Activated effector memory CD4-positive, alpha-beta T cell treated with Interleukin-2 at 50 U/mL for 16 hours (primary cell): ENCODE measurements around the gene TTC31.
"Not testable (repeated sequence)": the region's sequence is repeated elsewhere in the genome, so short reads cannot be mapped to it uniquely, and the experiment has no call there.

Experiments used
- DNase-seq: peaks from one replicate; pipeline ENCODE4 v3.0.0-alpha.2; 2020

TTC31 gene

GRCh38 chr2:74457549-74458131 is 25.2 kb upstream of the TTC31 start:
- DNase-seq = peak; percentile 76

DNA sequence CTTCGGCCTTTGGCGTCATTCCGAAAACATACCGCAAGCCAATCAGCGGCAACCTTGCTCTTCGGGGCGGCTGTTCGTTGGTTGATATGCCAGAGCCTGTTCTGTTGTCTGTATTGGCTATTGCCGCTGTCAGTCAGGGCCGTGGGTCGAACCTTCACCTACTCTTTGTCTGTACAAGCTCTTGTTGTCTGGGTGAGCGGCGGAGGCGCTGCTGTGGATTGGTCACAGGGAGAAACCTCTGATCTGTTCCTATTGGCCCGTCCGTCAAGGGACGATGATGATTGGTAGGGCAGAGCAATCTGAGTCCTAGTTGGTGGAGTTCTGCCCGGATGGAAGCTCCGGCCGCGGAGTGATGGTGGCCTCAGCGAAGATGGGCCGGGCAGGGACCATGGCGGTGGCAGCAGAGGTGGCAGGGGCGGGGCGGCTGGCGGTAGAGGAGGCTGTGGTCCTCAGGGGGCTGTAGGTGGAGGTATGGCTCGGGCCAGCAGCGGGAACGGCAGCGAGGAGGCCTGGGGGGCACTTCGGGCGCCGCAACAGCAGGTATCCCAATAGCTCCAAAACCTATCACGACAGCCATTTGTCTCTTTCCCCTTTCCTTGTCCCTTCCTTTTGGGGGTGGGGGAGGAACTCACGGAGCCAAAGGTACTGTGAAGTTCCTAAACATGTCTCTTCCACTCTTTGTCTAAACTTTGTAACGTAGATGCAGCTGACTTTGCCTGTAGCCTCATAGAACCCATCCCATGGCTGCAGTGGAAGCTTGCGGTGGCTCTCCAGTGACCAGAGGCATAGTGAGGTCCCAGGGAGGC is 24.5 kb upstream of the TTC31 start, which contains the start of gene WBP1:
Gene WBP1 (plus strand): TSS at position 307 of the 806 bp plus-strand sequence. CDS start 165 bp downstream, at position 472.
- peak; percentile 99 for DNase-seq

DNA sequence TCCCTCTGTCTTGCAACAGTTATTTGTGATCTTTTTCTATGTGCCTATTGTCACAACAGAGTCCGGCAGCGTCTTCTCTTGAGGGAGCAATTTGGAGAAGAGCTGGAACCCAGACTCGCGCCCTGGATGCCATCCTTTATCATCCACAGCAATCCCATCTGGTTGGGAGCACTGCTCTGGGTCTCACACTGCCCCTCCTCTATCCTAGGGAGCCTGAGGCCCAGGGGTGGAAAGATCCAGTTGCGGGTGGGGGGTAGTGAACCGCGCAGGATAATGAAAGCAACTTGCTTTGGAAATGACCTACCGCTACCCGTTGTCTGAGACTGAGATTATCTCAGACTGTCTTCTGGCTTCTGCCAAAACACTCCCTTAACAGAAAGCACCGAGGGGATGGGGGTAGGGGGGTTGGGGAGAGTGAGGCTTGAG is 23.9 kb upstream of the TTC31 start:
- DNase-seq = no peak

DNA sequence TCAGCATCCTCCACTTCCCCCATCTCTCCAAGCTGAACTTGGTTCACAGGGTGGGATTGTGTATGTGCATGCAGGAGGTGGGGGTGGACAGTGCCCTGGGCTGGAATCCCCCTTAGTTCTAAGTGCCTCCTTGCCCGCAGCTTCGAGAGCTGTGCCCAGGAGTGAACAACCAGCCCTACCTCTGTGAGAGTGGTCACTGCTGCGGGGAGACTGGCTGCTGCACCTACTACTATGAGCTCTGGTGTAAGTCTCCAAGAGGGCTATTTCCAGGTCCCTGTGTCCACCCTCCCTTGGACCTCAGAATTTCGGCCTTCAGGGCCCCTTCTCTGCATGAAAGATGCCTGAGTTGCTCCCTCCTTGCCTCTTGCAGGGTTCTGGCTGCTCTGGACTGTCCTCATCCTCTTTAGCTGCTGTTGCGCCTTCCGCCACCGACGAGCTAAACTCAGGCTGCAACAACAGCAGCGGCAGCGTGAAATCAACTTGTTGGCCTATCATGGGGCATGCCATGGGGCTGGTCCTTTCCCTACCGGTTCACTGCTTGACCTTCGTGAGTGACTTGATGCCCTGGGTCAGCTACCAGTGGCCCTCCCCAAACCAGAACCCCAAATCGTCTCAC is 23.3 kb upstream of the TTC31 start:
- not testable (repeated sequence) for DNase-seq

- DNase-seq = not testable (repeated sequence)
Measured at GRCh38 chr2:74460187-74460586, 22.7 kb upstream of the TTC31 start.

- DNase-seq = no peak
Measured at GRCh38 chr2:74461187-74462053, 21.5 kb upstream of the TTC31 start.

GRCh38 chr2:74462054-74462785 is 20.7 kb upstream of the TTC31 start:
- DNase-seq = no peak

- DNase-seq = no peak
Measured at GRCh38 chr2:74462786-74463105, 20.1 kb upstream of the TTC31 start.

DNA sequence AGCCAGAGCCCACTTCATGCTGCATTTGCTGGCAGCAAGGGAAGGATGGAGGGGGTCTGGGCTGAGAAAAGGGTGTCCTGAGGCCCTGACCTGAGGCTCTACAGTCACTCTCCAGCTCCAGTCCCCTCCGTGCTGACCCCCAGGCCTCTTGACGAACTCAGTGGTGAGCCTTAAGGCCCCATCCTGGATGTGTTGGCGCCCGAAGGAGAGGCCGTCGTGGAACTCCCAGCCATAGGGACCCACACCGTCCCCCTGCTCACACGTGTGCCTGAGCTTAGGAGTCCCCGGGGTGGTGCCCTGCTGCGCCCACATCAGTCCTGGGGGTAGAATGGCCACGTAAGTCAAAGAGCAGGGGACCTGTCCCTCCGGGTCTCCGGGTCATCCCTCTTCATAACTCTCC is 18.5 kb upstream of the TTC31 start:
- DNase-seq = no peak

DNA sequence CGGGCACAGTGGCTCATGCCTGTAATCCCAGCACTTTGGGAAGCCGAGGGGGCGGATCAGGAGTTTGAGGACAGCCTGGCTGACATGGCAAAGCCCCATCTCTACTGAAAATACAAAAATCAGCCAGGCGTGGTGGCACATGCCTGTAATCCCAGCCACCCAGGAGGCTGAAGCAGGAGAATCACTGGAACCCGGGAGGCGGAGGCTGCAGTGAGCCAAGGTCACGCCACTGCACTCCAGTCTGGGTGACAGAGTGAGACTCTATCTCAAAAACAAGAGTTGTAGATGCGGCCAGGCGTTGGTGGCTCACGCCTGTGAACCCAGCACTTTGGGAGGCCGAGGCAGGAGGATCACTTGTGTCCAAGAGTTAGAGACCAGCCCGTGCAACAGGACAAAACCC is 12.1 kb upstream of the TTC31 start:
- not testable (repeated sequence) for DNase-seq

DNA sequence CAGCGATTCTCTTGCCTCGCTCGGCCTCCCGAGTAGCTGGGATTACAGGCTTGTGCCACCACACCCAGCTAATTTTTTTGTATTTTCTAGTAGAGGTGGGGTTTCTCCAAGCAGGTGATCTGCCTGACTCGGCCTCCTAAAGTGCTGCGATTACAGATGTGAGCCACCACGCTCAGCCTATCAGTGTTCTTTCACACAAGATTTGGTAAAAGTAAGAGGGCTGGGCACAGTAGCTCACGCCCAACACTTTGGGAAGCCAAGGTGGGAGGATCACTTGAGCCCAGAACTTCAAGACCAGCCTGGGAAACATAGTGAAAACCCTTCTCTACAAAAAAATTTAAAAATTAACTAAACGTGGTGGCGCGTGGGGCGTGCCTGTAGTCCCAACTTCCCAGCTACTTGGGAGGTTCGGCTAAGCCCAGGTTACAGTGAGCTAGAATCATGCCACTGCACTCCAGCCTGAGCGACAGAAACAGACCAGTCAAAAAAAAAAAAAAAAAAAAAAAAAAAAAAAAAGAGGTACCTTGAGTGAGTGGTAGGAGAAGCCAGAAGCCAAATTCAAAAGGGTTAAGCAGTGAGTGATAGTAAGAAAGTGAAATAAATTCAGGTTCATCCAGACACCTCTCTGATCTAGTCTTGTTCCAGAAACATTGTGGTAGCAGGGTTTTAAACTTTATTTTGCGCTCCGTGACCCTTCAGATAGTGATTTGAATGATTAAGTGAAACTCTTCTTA is 11.4 kb upstream of the TTC31 start:
- DNase-seq = no peak

- DNase-seq = peak; percentile 93
Measured at GRCh38 chr2:74472086-74472944, 10.6 kb upstream of the TTC31 start, which contains the start of gene MRPL53. TSS of gene MRPL53 (minus strand) at chr2:74472680. CDS start at chr2:74472660, 20 bp downstream.

DNA sequence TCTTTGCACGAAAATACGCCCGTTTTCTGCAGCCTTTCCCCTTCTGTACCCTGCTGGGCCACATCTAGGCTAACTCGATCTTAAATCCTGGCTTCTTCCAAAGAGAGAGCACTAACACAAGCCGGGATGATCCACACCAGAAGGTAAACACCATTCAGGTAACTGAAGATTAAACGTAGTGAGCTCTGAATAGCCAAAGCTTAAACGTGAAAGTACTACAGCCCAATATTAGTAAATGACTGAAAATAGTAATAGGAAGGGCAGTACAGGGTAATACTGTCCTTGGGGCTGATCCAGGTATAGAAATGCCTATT is 10.0 kb upstream of the TTC31 start:
- DNase-seq = no peak

DNA sequence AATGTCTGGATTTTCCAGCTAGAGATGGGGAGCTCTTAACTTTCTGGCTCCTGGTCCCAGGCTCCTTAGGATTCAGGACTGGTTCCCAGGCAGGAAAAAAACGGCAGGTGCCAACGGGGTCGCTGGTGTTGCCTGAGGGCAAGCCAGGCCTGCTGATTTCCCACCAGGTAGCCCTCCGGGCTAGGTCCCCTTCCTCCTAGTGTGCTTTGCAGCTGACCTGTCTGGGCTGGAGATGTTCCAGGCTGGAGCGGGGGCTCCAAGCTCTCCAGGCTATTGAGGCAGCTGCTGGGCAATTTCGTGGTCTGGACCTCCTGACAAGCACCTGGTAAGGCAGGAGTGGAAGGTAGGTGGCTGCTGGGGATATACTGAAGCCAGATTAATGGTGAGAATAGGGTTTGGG is 8.4 kb upstream of the TTC31 start:
- DNase-seq = no peak

GRCh38 chr2:74474899-74475298 is 8.0 kb upstream of the TTC31 start:
- no peak for DNase-seq

- no peak for DNase-seq
Measured at GRCh38 chr2:74481431-74481830, 1.4 kb upstream of the TTC31 start.

DNA sequence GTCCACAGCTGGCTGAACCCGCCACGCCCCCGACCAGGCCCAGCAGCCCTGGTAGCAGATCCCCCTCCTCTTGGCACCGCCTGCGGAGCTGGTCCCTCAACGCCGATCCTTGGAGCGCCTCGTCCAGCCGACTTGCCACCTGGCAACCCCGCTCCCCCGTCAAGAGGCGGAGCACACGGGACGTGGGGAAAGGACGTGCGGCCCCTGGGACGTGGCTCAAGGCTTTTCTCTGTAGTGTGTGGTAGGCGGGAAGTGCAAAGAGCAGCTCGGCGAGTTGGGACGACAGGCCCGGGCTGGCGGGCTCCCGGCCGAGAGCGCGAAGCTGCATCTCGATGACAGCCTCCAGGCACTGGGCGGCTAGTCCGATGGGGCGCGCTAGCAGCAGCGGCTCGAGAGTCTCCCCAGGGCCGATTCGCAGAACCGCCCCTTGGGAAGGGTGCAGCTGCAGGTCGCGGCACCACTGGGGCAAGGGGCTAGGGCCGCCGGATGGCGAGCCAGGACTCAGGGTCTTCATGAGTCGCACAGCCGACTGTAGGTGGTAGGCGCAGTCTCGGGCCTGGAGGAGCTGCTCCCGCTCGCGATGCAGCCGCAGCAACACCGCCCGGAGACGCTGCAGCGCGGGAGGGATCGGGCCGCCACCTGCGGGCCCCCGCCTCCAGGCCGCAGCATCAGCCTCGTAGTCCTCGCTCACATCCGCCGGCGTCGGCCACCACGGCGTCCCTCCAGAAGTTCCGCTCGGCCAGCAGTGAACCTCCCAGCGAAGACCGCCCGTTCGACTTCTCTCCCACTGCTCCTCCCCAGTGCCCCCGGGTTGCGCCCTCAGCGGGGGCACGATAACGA is 700 bp upstream of the TTC31 start:
- no peak for DNase-seq

DNA sequence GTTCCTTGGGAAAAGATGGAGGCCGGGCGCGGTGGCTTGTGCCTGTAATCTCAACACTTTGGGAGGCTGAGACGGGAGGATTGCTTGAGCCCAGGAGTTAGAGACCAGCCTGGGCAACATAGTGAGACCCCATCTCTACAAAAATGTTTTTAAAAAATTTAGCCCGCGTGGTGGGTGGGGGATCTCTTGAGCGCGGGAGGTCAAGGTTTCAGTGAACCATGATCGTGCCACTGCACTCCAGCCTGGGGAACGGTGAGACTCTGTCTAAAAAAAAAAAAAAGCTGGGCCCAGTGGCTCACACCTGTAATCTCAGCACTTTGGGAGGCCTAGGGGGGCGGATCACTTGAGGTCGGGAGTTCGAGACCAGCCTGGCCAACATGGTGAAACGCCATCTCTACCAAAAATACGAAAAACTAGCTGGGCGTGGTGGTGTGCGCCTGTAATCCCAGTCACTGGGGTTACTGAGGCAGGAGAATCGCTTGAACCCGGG is 839 bp downstream of the TTC31 start:
- DNase-seq = not testable (repeated sequence)

DNA sequence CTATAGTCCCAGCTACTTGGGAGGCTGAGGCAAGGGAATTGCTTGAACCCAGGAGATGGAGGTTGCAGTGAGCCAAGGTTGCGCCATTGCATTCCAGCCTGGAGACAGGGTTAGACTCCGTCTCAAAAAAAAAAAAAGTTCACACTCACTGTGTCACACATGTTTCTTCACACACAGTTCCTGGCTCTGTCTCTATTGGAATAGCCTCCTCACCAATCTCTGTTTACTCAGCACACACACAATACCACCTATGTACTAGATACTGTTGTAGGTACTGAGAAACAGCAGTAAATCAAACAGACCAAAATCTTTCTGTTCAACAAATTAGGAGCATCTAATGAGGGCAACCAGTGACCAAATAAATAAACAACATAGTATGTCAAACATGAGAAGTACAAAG is 3.3 kb downstream of the TTC31 start:
- no peak for DNase-seq
